OCI-LY1 (cell line): ENCODE results near the gene BTRC.
"Not testable (repeated sequence)": the region's sequence is repeated elsewhere in the genome, so short reads cannot be mapped to it uniquely, and the experiment has no call there.

ENCODE experiments used
- H2AFZ ChIP-seq: fragments of 200-600 bp; sonication (generic), shearing (Covaris generic); 2 replicates; pipeline ENCODE4 v1.6.0; 2014; ENCODE audit warnings: antibody characterized with exemption, mild to moderate bottlenecking, low read length
- H3F3A ChIP-seq: fragments of 200-600 bp; sonication (generic), shearing (Covaris generic); 2 replicates; pipeline ENCODE4 v1.6.0; 2014; ENCODE audit warnings: mild to moderate bottlenecking, antibody characterized with exemption, low read length, moderate library complexity; ENCODE audit not compliant: insufficient read depth
- H3K27ac ChIP-seq: fragments of 200-600 bp; sonication (generic); 2 replicates; pipeline ENCODE4 v1.5.1; 2014; ENCODE audit warnings: low read length, mixed run types, mild to moderate bottlenecking, low read depth; ENCODE audit not compliant: poor library complexity, severe bottlenecking
- H3K27me3 ChIP-seq: fragments of 200-600 bp; sonication (generic); 2 replicates; pipeline ENCODE4 v1.6.0; 2014; ENCODE audit warnings: antibody characterized with exemption, mild to moderate bottlenecking, low read length, moderate library complexity; ENCODE audit not compliant: insufficient read depth
- H3K36me3 ChIP-seq: fragments of 200-600 bp; sonication (generic); 2 replicates; pipeline ENCODE4 v1.6.1; 2014; ENCODE audit warnings: mild to moderate bottlenecking, antibody characterized with exemption, low read length, moderate library complexity, mixed read lengths; ENCODE audit not compliant: insufficient read depth
- H3K4me1 ChIP-seq: fragments of 200-600 bp; sonication (generic); 2 replicates; pipeline ENCODE4 v1.5.1; 2014; ENCODE audit warnings: mild to moderate bottlenecking, low read length, moderate library complexity; ENCODE audit not compliant: insufficient read depth, severe bottlenecking
- H3K4me2 ChIP-seq: fragments of 200-600 bp; sonication (generic), shearing (Covaris generic); 2 replicates; pipeline ENCODE4 v1.6.1; 2014; ENCODE audit warnings: low read length
- H3K4me3 ChIP-seq: fragments of 200-600 bp; sonication (generic); 2 replicates; pipeline ENCODE4 v1.5.1; 2014; ENCODE audit warnings: low read length, low read depth, mild to moderate bottlenecking, mixed read lengths; ENCODE audit not compliant: poor library complexity, severe bottlenecking
- H3K79me2 ChIP-seq: fragments of 200-600 bp; shearing (Covaris generic); 2 replicates; pipeline ENCODE4 v1.6.1; 2016; ENCODE audit warnings: mixed run types, low read length, mixed read lengths; ENCODE audit not compliant: insufficient read depth
- H3K9ac ChIP-seq: fragments of 200-600 bp; sonication (generic), shearing (Covaris generic); 2 replicates; pipeline ENCODE4 v1.6.1; 2014; ENCODE audit warnings: mild to moderate bottlenecking, low read length, mixed read lengths
- H3K9me2 ChIP-seq: fragments of 200-600 bp; sonication (generic), shearing (Covaris generic); 2 replicates; pipeline ENCODE4 v1.6.1; 2014; ENCODE audit warnings: low read depth, mild to moderate bottlenecking, low read length, mixed read lengths
- H3K9me3 ChIP-seq: fragments of 200-600 bp; shearing (Covaris generic); 2 replicates; pipeline ENCODE4 v1.6.1; 2014; ENCODE audit warnings: low read length, mixed read lengths
- H4K20me1 ChIP-seq: fragments of 200-600 bp; sonication (generic), shearing (Covaris generic); 2 replicates; pipeline ENCODE4 v1.6.0; 2016; ENCODE audit warnings: mild to moderate bottlenecking, low read length; ENCODE audit not compliant: insufficient read depth
- EZH2 ChIP-seq: fragments of 200-600 bp; sonication (generic), shearing (Covaris generic); IDR thresholded peaks from 2 replicates; pipeline ENCODE4 v1.8.0; 2017; ENCODE audit warnings: borderline replicate concordance, mixed run types, mild to moderate bottlenecking, antibody characterized with exemption, low read length, moderate library complexity, mixed read lengths
- TF ChIP-seq, protein P1 (sequence below): fragments of 200-600 bp; sonication (generic), shearing (Covaris generic); IDR thresholded peaks from 2 replicates; pipeline ENCODE4 v1.5.1; 2017; ENCODE audit warnings: mild to moderate bottlenecking, antibody characterized with exemption, low read length, moderate library complexity, mixed read lengths

Gene BTRC

DNA sequence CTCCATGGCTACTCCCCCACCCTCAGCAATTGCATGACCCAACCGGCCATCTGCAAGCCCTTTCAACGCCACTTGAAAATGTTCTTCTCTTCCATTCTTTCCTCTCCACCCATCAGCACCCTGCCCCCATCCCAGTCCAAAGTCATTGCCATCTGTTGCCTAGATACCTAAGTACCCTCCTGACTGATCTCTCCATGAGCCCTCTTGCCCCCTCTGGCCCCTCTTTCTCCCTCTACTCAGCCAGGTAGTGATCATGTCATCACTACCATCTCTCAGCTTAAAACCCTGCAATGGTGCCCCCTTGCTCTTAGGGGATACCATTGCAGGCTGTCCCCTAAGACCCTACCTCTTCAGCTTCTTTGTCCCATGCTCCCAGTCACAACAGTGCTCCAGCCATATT, 30.5 kb upstream of the BTRC start:
- Histone ChIP-seq H3K27me3 (no peaks in the 10 kb centered on the region), H3K4me1 (no peaks in the 10 kb centered on the region), H3K27ac (no peak overlapping the region), H3K79me2 (no peaks in the 10 kb centered on the region), H4K20me1 (no peaks in the 10 kb centered on the region), H3K4me2 (no peak overlapping the region), H2AFZ (no peak overlapping the region), H3K9me2 (no peaks in the 10 kb centered on the region), H3K4me3 (no peak overlapping the region), H3K9me3 (no peaks in the 10 kb centered on the region), H3K9ac (no peak overlapping the region), H3F3A (no peaks in the 10 kb centered on the region), H3K36me3 (no peaks in the 10 kb centered on the region)
- no peak for TF ChIP-seq EZH2
- TF ChIP-seq, protein P1, sequence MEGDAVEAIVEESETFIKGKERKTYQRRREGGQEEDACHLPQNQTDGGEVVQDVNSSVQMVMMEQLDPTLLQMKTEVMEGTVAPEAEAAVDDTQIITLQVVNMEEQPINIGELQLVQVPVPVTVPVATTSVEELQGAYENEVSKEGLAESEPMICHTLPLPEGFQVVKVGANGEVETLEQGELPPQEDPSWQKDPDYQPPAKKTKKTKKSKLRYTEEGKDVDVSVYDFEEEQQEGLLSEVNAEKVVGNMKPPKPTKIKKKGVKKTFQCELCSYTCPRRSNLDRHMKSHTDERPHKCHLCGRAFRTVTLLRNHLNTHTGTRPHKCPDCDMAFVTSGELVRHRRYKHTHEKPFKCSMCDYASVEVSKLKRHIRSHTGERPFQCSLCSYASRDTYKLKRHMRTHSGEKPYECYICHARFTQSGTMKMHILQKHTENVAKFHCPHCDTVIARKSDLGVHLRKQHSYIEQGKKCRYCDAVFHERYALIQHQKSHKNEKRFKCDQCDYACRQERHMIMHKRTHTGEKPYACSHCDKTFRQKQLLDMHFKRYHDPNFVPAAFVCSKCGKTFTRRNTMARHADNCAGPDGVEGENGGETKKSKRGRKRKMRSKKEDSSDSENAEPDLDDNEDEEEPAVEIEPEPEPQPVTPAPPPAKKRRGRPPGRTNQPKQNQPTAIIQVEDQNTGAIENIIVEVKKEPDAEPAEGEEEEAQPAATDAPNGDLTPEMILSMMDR = no peak

DNA sequence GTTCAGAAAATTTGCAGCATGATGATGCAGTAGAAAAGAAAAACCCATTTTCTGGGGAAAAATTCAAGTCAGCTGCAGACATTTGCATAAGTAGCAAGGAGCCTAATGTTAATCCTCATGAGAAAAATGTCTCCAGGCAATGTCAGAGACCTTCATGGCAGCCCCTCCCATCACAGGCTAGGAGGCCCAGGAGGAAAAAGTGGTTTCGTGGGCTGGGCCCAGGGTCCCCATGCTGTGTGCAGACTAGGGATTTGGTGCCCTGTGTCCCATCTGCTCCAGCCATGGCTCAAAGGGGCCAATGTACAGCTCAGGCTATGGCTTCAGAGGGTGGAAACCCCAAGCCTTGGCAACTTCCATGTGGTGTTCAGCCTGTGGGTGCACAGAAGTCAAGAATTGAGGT, 26.5 kb upstream of the BTRC start:
- H3K4me1 ChIP-seq, H3K27ac ChIP-seq, H4K20me1 ChIP-seq, H3K9me3 ChIP-seq, H3K36me3 ChIP-seq, H3F3A ChIP-seq, H2AFZ ChIP-seq, H3K27me3 ChIP-seq, H3K4me3 ChIP-seq, H3K79me2 ChIP-seq, H3K9ac ChIP-seq, H3K9me2 ChIP-seq, H3K4me2 ChIP-seq: not testable (repeated sequence)

DNA sequence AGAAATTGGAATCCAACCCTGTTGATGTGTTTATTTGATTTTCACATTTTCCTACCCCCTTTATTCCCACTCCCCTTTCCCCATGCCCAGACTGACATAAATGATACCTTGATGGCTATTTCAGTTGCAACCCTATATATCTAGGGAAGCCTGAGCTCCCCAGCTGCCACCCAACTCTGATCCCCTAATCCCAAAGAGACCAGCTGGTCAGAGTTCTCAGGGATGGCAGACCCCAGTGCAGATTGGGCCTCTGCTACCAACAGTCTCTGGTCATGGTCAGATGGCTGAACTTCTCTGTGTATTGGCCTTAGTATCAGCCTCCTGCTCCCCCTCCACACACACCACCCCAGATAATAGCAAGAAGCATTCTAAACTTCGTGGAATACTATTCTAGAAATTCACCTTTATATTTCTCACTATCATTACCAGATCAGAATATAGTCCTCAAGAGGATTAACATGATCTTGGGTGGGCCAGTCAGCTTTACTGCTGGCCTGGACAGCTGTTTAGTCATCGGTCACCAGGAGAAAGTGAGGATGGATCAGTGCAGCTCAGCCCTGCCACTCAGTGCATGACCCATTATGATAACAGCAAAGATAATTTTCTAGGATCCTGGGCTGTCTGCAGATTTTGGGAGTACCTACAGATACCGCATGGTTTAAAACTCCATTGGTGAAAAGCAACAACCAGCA, 24.5 kb upstream of the BTRC start:
- Histone ChIP-seq H3K9me3 (no peaks in the 10 kb centered on the region), H3K4me3 (no peak overlapping the region), H2AFZ (no peak overlapping the region), H3K36me3 (no peaks in the 10 kb centered on the region), H4K20me1 (no peaks in the 10 kb centered on the region), H3K4me1 (no peaks in the 10 kb centered on the region), H3F3A (no peaks in the 10 kb centered on the region), H3K9ac (no peak overlapping the region), H3K79me2 (no peaks in the 10 kb centered on the region), H3K4me2 (no peak overlapping the region), H3K9me2 (no peaks in the 10 kb centered on the region), H3K27me3 (no peaks in the 10 kb centered on the region), H3K27ac (no peak overlapping the region)
- TF ChIP-seq, protein P1 = no peak

DNA sequence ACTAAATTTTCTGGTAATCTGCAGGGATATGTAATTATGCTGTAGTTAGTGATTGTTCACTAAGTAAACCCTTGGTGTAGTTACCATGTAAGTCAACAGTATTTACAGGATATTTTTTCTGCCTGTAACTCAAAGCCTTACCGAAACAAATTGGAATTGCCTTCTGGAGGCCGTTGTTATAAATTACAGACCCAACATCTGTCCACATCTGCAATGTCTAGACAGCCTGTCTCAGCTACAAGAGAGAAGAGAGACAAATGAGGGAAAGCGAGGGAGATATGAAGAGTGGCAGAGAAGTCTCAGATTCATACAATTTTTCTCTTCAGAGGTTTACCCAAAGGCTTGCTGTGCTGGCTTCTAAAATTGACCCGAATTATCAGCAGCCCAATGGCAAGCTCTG, 23.7 kb upstream of the BTRC start:
- Histone ChIP-seq H3K79me2 (no peaks in the 10 kb centered on the region), H2AFZ (no peak overlapping the region), H3K36me3 (no peaks in the 10 kb centered on the region), H3K9me2 (no peaks in the 10 kb centered on the region), H3K4me1 (no peaks in the 10 kb centered on the region), H3K9me3 (no peaks in the 10 kb centered on the region), H3F3A (no peaks in the 10 kb centered on the region), H3K27ac (no peak overlapping the region), H3K27me3 (no peaks in the 10 kb centered on the region), H4K20me1 (no peaks in the 10 kb centered on the region), H3K4me2 (no peak overlapping the region), H3K9ac (no peak overlapping the region), H3K4me3 (no peak overlapping the region)
- TF ChIP-seq, protein P1 = no peak
- TF ChIP-seq EZH2 = no peak
